Activated naive CD4-positive, alpha-beta T cell treated with Interleukin-2 at 50 U/mL for 16 hours (primary cell): ENCODE measurements around the gene KCNQ1OT1.

ENCODE experiments used
- DNase-seq: peaks from one replicate; pipeline ENCODE4 v3.0.0-alpha.2; 2020

The KCNQ1OT1 gene

GRCh38 chr11:2567026-2567671, 132.6 kb downstream of the KCNQ1OT1 start:
- DNase-seq: no peak

GRCh38 chr11:2566223-2567025, 133.4 kb downstream of the KCNQ1OT1 start:
- DNase-seq: no peak

GRCh38 chr11:2565447-2566222, 134.2 kb downstream of the KCNQ1OT1 start:
- no peak for DNase-seq

GRCh38 chr11:2564588-2565425, 135.0 kb downstream of the KCNQ1OT1 start:
- DNase-seq: no peak

GRCh38 chr11:2564008-2564530, 135.7 kb downstream of the KCNQ1OT1 start:
- no peak for DNase-seq

- no peak for DNase-seq
Measured at GRCh38 chr11:2563213-2564007, 136.4 kb downstream of the KCNQ1OT1 start.

GRCh38 chr11:2562890-2563212, 136.9 kb downstream of the KCNQ1OT1 start:
- no peak for DNase-seq

GRCh38 chr11:2561696-2562581, 137.9 kb downstream of the KCNQ1OT1 start:
- DNase-seq: no peak

GRCh38 chr11:2559527-2560311, 140.1 kb downstream of the KCNQ1OT1 start:
- DNase-seq: no peak

GRCh38 chr11:2558861-2559526, 140.8 kb downstream of the KCNQ1OT1 start:
- no peak for DNase-seq

- DNase-seq: no peak
Measured at GRCh38 chr11:2558397-2558796, 141.4 kb downstream of the KCNQ1OT1 start.
